A204.1 (cell line): ENCODE results near the gene ARMH3.
A peak's percentile ranks its signal among the peaks of the same experiment; 100 is the strongest.

ENCODE experiments used
- FAIRE-seq: peaks from 2 replicates; lab custom pipeline; 2012; peaks lifted over from hg19 to GRCh38; lab: Jason Lieb, UNC

ARMH3 gene

GRCh38 chr10:101829561-101830315 is 226.2 kb downstream of the ARMH3 start:
- no peak for FAIRE-seq

- no peak for FAIRE-seq
These were observed 227.0 kb downstream of the ARMH3 start for GRCh38 chr10:101828766-101829551.

- FAIRE-seq, result no peak
These were observed 227.9 kb downstream of the ARMH3 start for GRCh38 chr10:101827919-101828600.

GRCh38 chr10:101826852-101827434 is 229.0 kb downstream of the ARMH3 start:
- FAIRE-seq, result no peak

- no peak for FAIRE-seq
These were observed 231.2 kb downstream of the ARMH3 start for GRCh38 chr10:101824736-101825135.

GRCh38 chr10:101818872-101819633 is 236.9 kb downstream of the ARMH3 start:
- no peak for FAIRE-seq

GRCh38 chr10:101818119-101818871 is 237.7 kb downstream of the ARMH3 start, which contains the start of gene OGA:
TSS of gene OGA (minus strand) at chr10:101818444. CDS start at chr10:101818022, 422 bp downstream.
- FAIRE-seq, result peak; percentile 99

- peak; percentile 67 for FAIRE-seq
These were observed 238.4 kb downstream of the ARMH3 start for GRCh38 chr10:101817337-101818118.

- no peak for FAIRE-seq
These were observed 239.0 kb downstream of the ARMH3 start for GRCh38 chr10:101816913-101817336.

- FAIRE-seq, result no peak
These were observed 239.6 kb downstream of the ARMH3 start for GRCh38 chr10:101816376-101816775.

- no peak for FAIRE-seq
These were observed 241.4 kb downstream of the ARMH3 start for GRCh38 chr10:101814466-101815071.

GRCh38 chr10:101812606-101813005 is 243.4 kb downstream of the ARMH3 start:
- FAIRE-seq, result no peak

- no peak for FAIRE-seq
These were observed 248.8 kb downstream of the ARMH3 start for GRCh38 chr10:101807158-101807557.

GRCh38 chr10:101803511-101803910 is 252.5 kb downstream of the ARMH3 start:
- no peak for FAIRE-seq

GRCh38 chr10:101797403-101798059 is 258.4 kb downstream of the ARMH3 start:
- no peak for FAIRE-seq
